GM12878 (cell line): ENCODE data around the gene NELL1. TPM values are rescaled to one million over a fixed set of nuclear protein-coding genes. Genes with fewer than 3 reads are reported as not detected.

Source experiments
- ATAC-seq: fragments of 200-7000 bp; cut with Tn5 transposase; 3 replicates; pipeline ENCODE4 v1.9.1; 2020; ENCODE audit warnings: mild to moderate bottlenecking, moderate library complexity
- BruUV-seq: library from RNA; stranded (reverse); fragments of 400-500 nt; replicated peaks from 2 replicates; lab custom pipeline; 2021; lab: Mats Ljungman, UMichigan
- CTCF ChIA-PET: fragments of 300-600 bp; sonication (Branson Sonifier 250); formaldehyde crosslinking; extraction: SDS; loops from one replicate; lab custom pipeline; 2021; ENCODE audit warnings: inconsistent platforms; lab: Yijun Ruan, JAX
- POLR2A ChIA-PET: fragments of 350-600 bp; formaldehyde crosslinking; extraction: SDS; loops from one replicate; lab custom pipeline; 2021; ENCODE audit warnings: inconsistent platforms; lab: Charles Lee
- RAD21 ChIA-PET: fragments of 300-600 bp; sonication (Branson Sonifier 250); formaldehyde crosslinking; loops from one replicate; lab custom pipeline; 2023; ENCODE audit warnings: antibody characterized with exemption; ENCODE audit not compliant: unreplicated experiment; lab: Charles Lee
- SMC1A ChIA-PET: fragments of 300-600 bp; sonication (Branson Sonifier 250); formaldehyde crosslinking; loops from one replicate; lab custom pipeline; 2023; ENCODE audit not compliant: unreplicated experiment, uncharacterized antibody; lab: Charles Lee
- DNase-seq: peaks from one replicate; pipeline ENCODE4 v3.0.0-alpha.2; 2011; ENCODE audit warnings: low read depth, low spot score
- FAIRE-seq: peaks from 3 replicates; lab custom pipeline; 2011; peaks lifted over from hg19 to GRCh38; lab: Jason Lieb, UNC
- H2AFZ ChIP-seq: 2 replicates; pipeline ENCODE4 v1.6.0; 2011; ENCODE audit warnings: low read depth, low read length, control low read depth; ENCODE audit not compliant: control insufficient read depth
- H3K27ac ChIP-seq: 2 replicates; pipeline ENCODE4 v1.5.1; 2011; ENCODE audit warnings: control low read depth; ENCODE audit not compliant: control insufficient read depth, insufficient read depth
- H3K27me3 ChIP-seq, 2 experiments: replicated peaks in 1 of 2; 2 replicates each; pipeline versions ENCODE4 v1.6.0 to v1.6.1; 2011; ENCODE audit warnings: low read length in 1 of 2; ENCODE audit not compliant: control insufficient read depth in 2 of 2, insufficient read depth in 2 of 2
- H3K36me3 ChIP-seq, 2 experiments: 2 replicates each; pipeline ENCODE4 v1.5.1; 2011; ENCODE audit warnings: low read length in 1 of 2; ENCODE audit not compliant: control insufficient read depth in 2 of 2, insufficient read depth in 2 of 2
- H3K4me1 ChIP-seq: 2 replicates; pipeline ENCODE4 v1.6.1; 2011; ENCODE audit warnings: mild to moderate bottlenecking, low read length, moderate library complexity, mixed read lengths; ENCODE audit not compliant: control insufficient read depth, insufficient read depth
- H3K4me2 ChIP-seq: 2 replicates; pipeline ENCODE4 v1.6.0; 2011; ENCODE audit warnings: control low read depth; ENCODE audit not compliant: control insufficient read depth, insufficient read depth
- H3K4me3 ChIP-seq: fragments of 200-600 bp; sonication (generic); 2 replicates; pipeline ENCODE4 v1.5.1; 2016
- H3K79me2 ChIP-seq: 2 replicates; pipeline ENCODE4 v1.6.0; 2011; ENCODE audit warnings: low read length; ENCODE audit not compliant: control insufficient read depth, insufficient read depth
- H3K9ac ChIP-seq: 2 replicates; pipeline ENCODE4 v1.8.0; 2011; ENCODE audit warnings: low read length, control low read depth, mixed read lengths; ENCODE audit not compliant: control insufficient read depth, insufficient read depth
- H3K9me3 ChIP-seq: replicated peaks from 3 replicates; pipeline ENCODE4 v1.5.1; 2011; ENCODE audit warnings: mild to moderate bottlenecking, low read length; ENCODE audit not compliant: control insufficient read depth, insufficient read depth
- H4K20me1 ChIP-seq: 2 replicates; pipeline ENCODE4 v1.6.0; 2011; ENCODE audit not compliant: control insufficient read depth, insufficient read depth
- CHD4 ChIP-seq: fragments of 200-600 bp; sonication (generic); IDR thresholded peaks from 2 replicates; pipeline ENCODE4 v1.6.1; 2016; ENCODE audit warnings: mild to moderate bottlenecking
- HSF1 ChIP-seq: fragments of 150-350 bp; IDR thresholded peaks from 2 replicates; pipeline ENCODE4 v1.6.1; 2014; ENCODE audit warnings: mild to moderate bottlenecking, low read depth, low read length
- NBN ChIP-seq: fragments of 450-650 bp; IDR thresholded peaks from 2 replicates; pipeline ENCODE4 v1.6.1; 2016
- RAD51 ChIP-seq: fragments of 450-650 bp; IDR thresholded peaks from 2 replicates; pipeline ENCODE4 v1.6.1; 2016; ENCODE audit warnings: moderate library complexity, mild to moderate bottlenecking, inconsistent platforms
- RUNX3 ChIP-seq: IDR thresholded peaks from 2 replicates; pipeline ENCODE4 v1.6.1; 2012; ENCODE audit warnings: low read length, inconsistent platforms
- ZBED1 ChIP-seq: IDR thresholded peaks from 2 replicates; pipeline ENCODE4 v1.6.1; 2016; ENCODE audit warnings: borderline replicate concordance
- ZNF687 ChIP-seq: fragments of 450-650 bp; IDR thresholded peaks from 2 replicates; pipeline ENCODE4 v1.6.1; 2017; ENCODE audit warnings: mild to moderate bottlenecking, moderate library complexity
- WGBS: methylation state at CpG from one replicate; pipeline ENCODE4 v1.1.6; 2016; ENCODE audit warnings: low lambda C conversion rate; ENCODE audit not compliant: insufficient replicate concordance, insufficient coverage; ENCODE audit errors: missing lambda C conversion rate; 5-methylcytosine and 5-hydroxymethylcytosine counted together
- in situ Hi-C: fragments of 300-500 bp; cut with MboI; formaldehyde crosslinking; loops from 9 replicates; pipeline ENCODE4 v1.14.3; 2018; ENCODE audit warnings: mixed read lengths
- intact Hi-C: fragments of 100-400 bp; cut with micrococcal nuclease; formaldehyde crosslinking; loops from one replicate; pipeline ENCODE4 v1.14.2; 2022; ENCODE audit not compliant: unreplicated experiment
- polyA plus RNA-seq, 11 experiments: library from polyadenylated mRNA; depleted of rRNA in 4 of 11; unstranded in 6 of 11; stranded (reverse) in 5 of 11; fragments of >200 nt; fragmentation: Nextera tagmentation in 4 of 11; fragmentation: Illumina TruSeq in 1 of 11; extraction: Ambion mirVana in 4 of 11; extraction: Trizol in 1 of 11; gene quantifications; 1 replicate in 1 of 11; 2 replicates in 10 of 11; pipeline versions ENCODE4 v1.2.1 to v1.2.3, GENCODE V29; 2011 to 2016; ENCODE audit warnings: inconsistent platforms in 2 of 11, missing spikeins in 2 of 11, low read depth in 1 of 11
- total RNA-seq, 4 experiments: library from RNA; depleted of rRNA in 3 of 4; stranded (reverse); fragments of >200 nt in 3 of 4; fragmentation: Illumina TruSeq in 1 of 4; extraction: Trizol in 1 of 4; gene quantifications; 2 replicates each; pipeline versions ENCODE4 v1.2.1 to v1.2.3, GENCODE V29; 2013 to 2021
- TF ChIP-seq, protein P1 (sequence below), 3 experiments: IDR thresholded peaks in 2 of 3; conservative IDR thresholded peaks in 1 of 3; 2 replicates each; pipeline ENCODE4 v1.5.1; 2011; ENCODE audit warnings: low read depth in 3 of 3, low read length in 3 of 3, mild to moderate bottlenecking in 3 of 3, control low read depth in 2 of 3, moderate library complexity in 2 of 3, inconsistent platforms in 1 of 3, mixed read lengths in 1 of 3; ENCODE audit not compliant: control insufficient read depth in 2 of 3, insufficient read depth in 1 of 3; ENCODE audit errors: extremely low read depth in 1 of 3
- TF ChIP-seq, protein P2 (sequence below): fragments of 450-650 bp; IDR thresholded peaks from 2 replicates; pipeline ENCODE4 v1.6.1; 2014; ENCODE audit warnings: mild to moderate bottlenecking

The NELL1 gene
- total and polyA plus RNA-seq, 10 of the 15 experiments (the other 5 are each of a cell fraction or from before 2014, with no cell fraction given), result 0.02 to 0.12 TPM; not detected in 8

DNA sequence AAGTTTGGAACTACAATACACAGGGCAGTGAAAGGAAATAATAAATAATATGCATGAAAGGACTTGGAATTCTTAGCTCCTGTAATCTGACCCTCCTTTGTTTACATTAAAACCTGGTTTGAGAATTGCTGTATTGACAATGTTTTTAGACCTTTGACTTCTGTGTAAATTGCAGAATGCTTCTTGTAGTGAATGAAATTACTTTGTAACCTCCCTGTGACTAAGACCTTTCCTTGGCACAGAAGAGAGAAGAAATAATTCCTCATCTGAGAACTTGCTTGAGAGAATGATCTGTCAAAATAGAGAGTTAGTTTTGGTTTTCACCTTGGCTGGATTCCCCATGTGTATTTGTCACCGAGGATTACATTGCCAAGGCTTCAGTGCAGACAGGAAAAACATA is 883.5 kb downstream of the NELL1 start:
- FAIRE-seq (no peak), ATAC-seq (no peak)
- no peaks in the 10 kb centered on the region for H3K9me3 ChIP-seq

More for the DNA sequence above, 883.5 kb downstream of the NELL1 start:
- POLR2A ChIA-PET, result no interaction called here
- no peaks in the 10 kb centered on the region for H3K4me1 ChIP-seq
- SMC1A ChIA-PET, result interaction anchor here (0.9 to 1.2 kb wide), 2 partner anchors 15 to 36 kb away, joined by 3 read pairs; no protein-coding TSS in a partner anchor
- no peak for DNase-seq
- in situ Hi-C loops, result no loop called here
- no peak overlapping the region for H2AFZ ChIP-seq
- H3K36me3 ChIP-seq, result no peaks in the 10 kb centered on the region
- TF ChIP-seq RUNX3 (no peak), ZNF687 (no peak), ZBED1 (no peak), CHD4 (no peak), RAD51 (no peak), HSF1 (no peak), NBN (no peak)
- TF ChIP-seq, protein P1, sequence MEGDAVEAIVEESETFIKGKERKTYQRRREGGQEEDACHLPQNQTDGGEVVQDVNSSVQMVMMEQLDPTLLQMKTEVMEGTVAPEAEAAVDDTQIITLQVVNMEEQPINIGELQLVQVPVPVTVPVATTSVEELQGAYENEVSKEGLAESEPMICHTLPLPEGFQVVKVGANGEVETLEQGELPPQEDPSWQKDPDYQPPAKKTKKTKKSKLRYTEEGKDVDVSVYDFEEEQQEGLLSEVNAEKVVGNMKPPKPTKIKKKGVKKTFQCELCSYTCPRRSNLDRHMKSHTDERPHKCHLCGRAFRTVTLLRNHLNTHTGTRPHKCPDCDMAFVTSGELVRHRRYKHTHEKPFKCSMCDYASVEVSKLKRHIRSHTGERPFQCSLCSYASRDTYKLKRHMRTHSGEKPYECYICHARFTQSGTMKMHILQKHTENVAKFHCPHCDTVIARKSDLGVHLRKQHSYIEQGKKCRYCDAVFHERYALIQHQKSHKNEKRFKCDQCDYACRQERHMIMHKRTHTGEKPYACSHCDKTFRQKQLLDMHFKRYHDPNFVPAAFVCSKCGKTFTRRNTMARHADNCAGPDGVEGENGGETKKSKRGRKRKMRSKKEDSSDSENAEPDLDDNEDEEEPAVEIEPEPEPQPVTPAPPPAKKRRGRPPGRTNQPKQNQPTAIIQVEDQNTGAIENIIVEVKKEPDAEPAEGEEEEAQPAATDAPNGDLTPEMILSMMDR (IDR thresholded peaks at IDR 0.05 in 2 of 3, conservative IDR thresholded peaks at IDR 0.05 in 1 of 3; ENCODE audit: control insufficient read depth in 2 of 3, extremely low read depth in 1 of 3, insufficient read depth in 1 of 3, low read depth in 3 of 3, low read length in 3 of 3), result no peak
- TF ChIP-seq, protein P2, sequence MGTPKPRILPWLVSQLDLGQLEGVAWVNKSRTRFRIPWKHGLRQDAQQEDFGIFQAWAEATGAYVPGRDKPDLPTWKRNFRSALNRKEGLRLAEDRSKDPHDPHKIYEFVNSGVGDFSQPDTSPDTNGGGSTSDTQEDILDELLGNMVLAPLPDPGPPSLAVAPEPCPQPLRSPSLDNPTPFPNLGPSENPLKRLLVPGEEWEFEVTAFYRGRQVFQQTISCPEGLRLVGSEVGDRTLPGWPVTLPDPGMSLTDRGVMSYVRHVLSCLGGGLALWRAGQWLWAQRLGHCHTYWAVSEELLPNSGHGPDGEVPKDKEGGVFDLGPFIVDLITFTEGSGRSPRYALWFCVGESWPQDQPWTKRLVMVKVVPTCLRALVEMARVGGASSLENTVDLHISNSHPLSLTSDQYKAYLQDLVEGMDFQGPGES, result no peak
- no peak overlapping the region for H3K4me3 ChIP-seq
- BruUV-seq, result no TSS peak
- no peaks in the 10 kb centered on the region for H3K27me3 ChIP-seq
- intact Hi-C loops, result no loop called here
- H4K20me1 ChIP-seq, result no peaks in the 10 kb centered on the region
- H3K79me2 ChIP-seq, result no peaks in the 10 kb centered on the region
- no peak overlapping the region for H3K4me2 ChIP-seq
- WGBS, result 0% methylated on average over 1 of the region's 1 CpG
- H3K27ac ChIP-seq, result no peak overlapping the region
- CTCF ChIA-PET, result interaction anchor here (2.0 kb wide), 1 partner anchor 41 kb away, joined by 9 read pairs; no protein-coding TSS in a partner anchor
- no peak overlapping the region for H3K9ac ChIP-seq
- RAD21 ChIA-PET, result no interaction called here
